HUDEP-2 (cell line): ENCODE results near the gene MDM4.
"Not testable (repeated sequence)": the region's sequence is repeated elsewhere in the genome, so short reads cannot be mapped to it uniquely, and the experiment has no call there.

Experiments used
- DNase-seq, 76 experiments: peaks; one replicate each; lab custom pipeline; 2025; ENCODE audit not compliant: unreplicated experiment in 76 of 76; lab: John Stamatoyannopoulos, UW

Gene MDM4

GRCh38 chr1:204511366-204511765 is 4.8 kb upstream of the MDM4 start:
- no peak for DNase-seq

DNA sequence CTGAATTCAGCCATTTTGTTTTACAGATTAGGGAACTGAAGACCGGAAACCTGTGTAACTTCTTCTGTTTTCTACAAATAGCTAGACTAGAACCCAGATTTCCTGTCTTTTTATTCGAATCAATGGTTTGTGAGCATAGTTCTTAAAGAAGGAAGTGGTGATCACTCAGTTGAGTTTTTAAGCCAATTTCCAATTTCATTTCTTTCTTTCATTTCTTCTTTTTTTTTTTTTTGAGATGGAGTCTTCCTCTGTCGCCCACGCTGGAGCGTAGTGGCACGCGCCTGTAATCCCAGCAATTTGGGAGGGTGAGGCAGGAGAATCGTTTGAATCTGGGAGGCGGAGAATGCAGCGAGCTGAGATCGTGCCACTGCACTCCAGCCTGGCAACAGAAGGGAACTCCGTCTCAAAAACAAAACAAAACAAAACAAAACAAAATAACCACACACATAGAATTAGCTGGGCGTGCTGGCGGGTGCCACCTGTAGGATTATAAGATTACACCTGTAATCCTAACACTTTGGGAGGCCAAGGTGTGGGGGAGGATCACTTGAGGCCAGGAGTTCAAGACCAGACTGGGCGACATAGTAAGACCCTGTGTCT is 3.0 kb upstream of the MDM4 start:
- no peak for DNase-seq

DNA sequence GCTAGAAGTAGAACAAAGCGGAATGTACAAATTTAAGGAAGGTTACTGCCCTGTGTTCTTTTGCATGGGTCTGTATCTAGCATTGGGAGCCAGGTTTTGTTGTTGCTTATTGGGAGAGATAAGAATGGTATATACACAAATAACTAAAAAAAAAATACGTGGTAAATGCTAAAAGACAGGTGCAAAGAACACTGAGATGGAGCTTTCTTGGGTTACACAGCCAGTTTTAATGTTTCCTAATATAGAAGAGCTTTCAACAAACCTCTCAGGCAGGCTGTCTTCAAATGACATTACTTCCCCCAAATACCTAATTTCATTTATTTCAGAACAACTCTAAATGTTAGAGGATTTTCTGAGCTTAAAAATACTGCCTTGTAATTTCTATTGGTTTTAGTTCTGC is 1.4 kb upstream of the MDM4 start:
- DNase-seq = no peak

DNA sequence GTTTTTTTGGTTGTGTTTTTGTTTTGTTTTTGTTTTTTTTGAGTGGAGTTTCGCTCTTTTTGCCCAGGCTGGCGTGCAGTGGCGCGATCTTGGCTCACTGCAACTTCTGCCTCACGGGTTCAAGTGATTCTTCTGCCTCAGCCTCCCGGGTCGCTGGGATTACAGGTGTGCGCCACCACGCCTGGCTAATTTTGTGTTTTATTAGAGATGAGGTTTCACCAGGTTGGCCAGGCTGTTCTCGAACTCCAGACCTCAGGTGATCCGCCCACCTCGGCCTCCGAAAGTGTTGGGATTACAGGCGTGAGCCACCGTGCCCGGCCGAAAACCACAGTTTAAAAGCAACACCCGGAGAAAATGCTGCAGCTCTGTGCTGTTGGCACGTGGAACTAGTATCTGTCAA is 1.2 kb downstream of the MDM4 start:
- not testable (repeated sequence) for DNase-seq

DNA sequence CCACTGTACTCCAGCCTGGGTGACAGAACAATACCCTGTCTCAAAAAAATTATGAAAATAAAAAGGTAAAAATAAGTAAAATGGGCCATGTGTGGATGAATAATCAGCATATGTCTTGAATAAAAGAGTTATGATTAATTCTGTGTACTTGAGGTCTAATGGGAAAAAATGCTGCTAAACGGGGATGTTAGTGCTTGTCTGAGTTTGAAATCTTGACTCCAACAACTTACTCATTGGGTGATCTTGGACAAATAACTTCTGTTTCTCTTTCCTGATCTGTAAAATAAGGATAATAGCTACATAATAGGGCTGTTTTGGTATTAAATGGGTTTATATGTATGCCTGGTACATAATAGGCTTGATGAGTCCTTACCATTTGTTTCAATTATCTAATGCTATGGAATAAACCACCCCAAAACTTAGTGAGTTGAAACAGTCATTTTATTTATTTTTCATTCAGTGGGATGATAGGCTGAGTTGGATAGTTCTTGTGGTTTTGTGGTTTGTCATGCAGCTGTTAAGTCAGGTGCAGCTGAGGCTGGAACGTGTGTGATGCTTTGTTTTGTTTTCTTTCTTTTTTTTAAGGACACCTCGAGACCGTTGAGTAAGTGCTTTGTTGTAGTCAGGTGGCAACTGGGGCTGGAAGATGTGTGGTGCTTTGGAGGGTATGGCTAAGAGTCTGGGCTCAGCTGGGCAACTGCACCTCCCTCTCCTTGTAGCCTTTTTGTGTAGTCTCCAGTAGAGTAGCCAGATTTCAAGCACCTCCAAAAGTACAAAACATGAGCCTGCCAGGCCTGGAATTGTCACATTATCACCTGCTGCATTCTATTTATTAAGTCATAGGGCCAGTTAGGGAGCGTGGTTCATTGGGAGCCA is 4.9 kb downstream of the MDM4 start:
- DNase-seq = peak in 24 of 76 experiments; percentile 5 to 56 (median 20)

DNA sequence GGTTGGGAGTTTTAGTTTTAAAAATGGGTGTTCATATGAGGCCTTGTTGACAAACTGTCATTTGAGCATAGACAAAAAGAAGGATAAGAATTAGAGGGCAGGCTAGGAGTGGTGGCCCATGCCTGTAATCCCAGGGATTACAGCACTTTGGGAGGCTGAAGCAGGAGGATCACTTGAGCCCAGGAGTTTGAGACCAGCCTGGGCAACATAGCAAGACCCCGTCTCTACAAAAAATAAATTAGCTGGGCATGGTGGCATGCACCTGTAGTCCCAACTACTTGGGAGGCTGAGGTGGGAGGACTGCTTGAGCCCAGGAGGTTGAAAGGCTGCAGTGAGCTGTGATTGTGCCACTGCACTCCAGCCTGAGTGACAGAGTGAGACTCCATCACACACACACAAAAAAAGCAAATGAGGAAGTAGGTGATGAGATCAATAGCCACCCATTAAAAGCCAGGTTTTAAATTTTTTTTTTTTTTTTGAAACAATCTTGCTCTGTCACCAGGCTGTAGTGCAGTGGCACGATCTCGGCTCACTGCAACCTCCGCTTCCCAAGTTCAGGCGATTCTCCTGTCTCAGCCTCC is 5.8 kb downstream of the MDM4 start:
- not testable (repeated sequence) for DNase-seq

- DNase-seq = no peak
Measured at GRCh38 chr1:204523605-204524215, 7.5 kb downstream of the MDM4 start.

DNA sequence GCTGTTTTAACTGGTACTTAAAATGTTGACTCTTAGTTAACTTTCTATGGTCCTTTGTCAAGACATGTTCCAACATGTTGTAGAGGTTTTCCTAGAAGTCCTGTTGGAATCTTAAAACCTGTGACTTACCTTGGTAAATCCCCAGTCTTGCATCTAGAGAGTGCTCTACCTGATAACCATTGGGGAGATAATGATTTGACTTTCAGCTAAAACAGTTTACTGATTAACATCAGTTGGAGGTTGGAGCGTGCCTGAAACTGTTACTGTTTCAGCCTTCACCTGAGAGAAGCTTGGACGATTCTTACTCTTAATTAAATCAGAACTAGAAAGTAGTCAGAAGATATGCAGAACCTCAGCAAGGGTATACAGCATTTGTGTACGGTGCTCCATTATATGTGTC is 8.8 kb downstream of the MDM4 start:
- no peak for DNase-seq

DNA sequence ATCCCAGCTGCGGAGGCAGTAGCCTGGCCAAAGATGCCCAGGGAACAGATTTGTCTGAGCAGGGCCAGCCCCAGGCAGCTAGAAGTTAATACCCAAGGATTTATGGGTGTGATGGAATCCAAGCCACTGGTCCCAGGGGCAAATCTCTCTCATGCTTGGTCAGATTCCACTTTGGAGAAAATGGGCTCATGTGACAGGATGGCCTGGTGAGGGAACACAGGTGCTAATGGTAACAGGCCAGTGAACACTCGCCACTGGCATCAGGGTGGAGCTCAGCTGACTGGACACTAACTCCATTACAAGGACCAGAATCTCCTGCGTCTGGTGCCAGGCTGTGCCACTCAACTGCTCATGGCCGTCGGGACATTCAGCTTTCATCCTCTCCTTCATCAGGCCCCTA is 12.0 kb downstream of the MDM4 start:
- no peak for DNase-seq

- DNase-seq = no peak
Measured at GRCh38 chr1:204528677-204529076, 12.5 kb downstream of the MDM4 start.

DNA sequence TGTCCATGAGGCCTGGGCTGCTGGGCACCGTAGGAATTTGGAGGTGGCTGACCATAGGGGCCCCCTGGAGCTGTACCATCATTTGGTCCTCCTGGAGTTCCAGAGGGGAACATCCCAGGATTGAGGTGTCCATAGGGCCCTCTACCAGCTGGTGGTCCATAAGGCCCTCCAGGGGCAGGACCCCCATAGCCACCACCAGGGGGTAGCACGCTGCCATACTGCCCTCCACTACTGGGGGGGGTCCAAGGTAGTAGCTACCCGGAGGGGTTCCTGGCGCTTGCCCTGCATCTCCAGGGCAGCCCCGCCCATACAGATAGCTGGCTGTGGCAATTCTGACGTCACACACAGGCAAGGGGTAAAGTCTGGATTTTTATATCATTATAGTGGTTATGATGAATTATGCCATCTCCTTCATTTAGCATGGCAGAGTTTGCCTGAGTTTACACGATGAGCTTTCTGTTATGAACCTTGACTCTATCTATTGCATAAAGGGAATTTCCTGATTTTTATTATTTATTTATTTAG is 13.2 kb downstream of the MDM4 start:
- DNase-seq = peak in 1 of 76 experiments; percentile 5

DNA sequence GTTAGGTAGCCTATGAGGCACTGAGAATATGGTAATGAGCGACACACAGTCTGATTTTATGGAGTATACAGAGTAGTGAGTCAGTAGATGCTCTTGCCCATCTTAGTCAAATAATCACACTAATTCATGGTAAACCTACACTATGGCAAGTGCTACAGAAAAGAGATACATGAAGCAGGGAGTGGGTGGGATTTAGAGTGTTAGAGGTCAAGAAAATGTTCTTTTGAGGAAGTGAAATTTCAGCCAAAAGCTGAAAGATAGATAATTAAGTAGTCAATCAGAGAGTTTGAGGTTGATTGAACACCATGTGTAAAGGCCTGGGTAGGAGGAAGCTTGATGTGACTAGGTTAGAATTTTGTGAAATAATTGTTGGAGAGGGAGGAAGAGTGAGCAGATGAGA is 14.7 kb downstream of the MDM4 start:
- no peak for DNase-seq

- no peak for DNase-seq
Measured at GRCh38 chr1:204532832-204533231, 16.6 kb downstream of the MDM4 start.

GRCh38 chr1:204541626-204542025 is 25.4 kb downstream of the MDM4 start:
- DNase-seq = no peak

GRCh38 chr1:204544321-204544720 is 28.1 kb downstream of the MDM4 start:
- no peak for DNase-seq

DNA sequence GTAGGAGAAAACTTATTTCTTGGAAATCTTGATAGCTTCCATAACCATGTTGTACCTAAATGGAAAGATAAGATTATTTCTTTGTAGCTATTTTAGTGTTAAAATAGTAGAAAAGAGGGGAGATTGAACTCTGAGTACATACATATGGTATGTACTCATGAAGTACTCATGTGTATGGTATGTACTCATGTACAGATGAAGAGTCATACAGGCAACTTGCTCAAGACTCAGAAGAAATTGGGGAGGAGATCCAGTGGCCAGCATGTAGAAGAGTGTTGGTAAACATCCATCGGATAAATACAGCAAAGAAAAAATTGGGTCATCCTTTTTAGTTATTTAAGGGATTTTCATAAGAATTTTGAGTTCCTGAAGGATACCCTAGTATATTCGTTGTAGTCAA is 29.0 kb downstream of the MDM4 start:
- DNase-seq = no peak

- no peak for DNase-seq
Measured at GRCh38 chr1:204545881-204546280, 29.7 kb downstream of the MDM4 start.

GRCh38 chr1:204548265-204548664 is 32.1 kb downstream of the MDM4 start:
- DNase-seq = no peak

GRCh38 chr1:204549313-204549712 is 33.1 kb downstream of the MDM4 start:
- no peak for DNase-seq

- no peak for DNase-seq
Measured at GRCh38 chr1:204550926-204551325, 34.7 kb downstream of the MDM4 start.

GRCh38 chr1:204556458-204557052 is 40.3 kb downstream of the MDM4 start:
- no peak for DNase-seq
